NCI-H82 (cell line): ENCODE data around the gene PAF1.

Source experiments
- DNase-seq: peaks from one replicate; lab custom pipeline; 2025; lab: John Stamatoyannopoulos, UW

Gene PAF1

GRCh38 chr19:39405958-39406655 lies 15.2 kb upstream of the PAF1 start:
- DNase-seq, result peak; percentile 66

GRCh38 chr19:39405261-39405957 lies 14.5 kb upstream of the PAF1 start:
- DNase-seq, result no peak

- DNase-seq, result peak; percentile 99
Observed at GRCh38 chr19:39403331-39404312, 12.7 kb upstream of the PAF1 start.

GRCh38 chr19:39402346-39403300 lies 11.7 kb upstream of the PAF1 start:
- peak; percentile 82 for DNase-seq

DNA sequence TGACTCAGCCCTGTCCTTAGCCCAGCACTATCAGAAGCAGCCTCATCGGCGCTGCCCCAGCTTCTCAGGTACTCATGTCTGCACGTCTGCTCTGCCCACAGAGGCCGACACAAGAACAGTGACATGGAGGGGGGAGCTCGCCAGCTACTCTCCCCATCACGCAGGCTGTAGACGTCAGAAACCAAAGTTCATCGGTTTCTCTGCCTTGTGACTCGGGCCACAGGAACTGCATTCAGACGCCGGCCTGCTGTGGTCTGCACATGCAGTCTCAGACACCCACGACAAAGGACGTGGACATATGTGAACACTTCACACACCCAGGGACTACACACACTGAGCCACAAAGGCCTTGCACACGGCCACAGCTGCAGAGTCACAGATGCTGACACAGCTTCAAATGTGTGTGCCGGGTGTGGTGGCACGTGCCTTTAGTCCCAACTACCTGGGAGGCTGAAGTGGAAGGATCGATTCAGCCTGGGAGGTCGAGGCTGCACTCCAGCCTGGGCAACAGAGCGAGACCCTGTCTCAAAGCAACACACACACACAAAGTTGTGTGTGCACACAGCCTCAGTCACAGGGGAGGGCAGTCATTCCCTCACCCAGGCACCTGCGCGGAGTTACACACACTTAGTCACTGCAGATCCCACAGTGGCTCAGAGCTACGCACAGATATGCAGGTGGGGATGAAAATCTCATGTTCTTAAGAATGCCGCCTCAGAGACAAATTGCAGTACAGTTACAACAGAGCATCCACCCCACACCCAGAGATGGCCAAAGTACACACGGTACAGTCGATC lies 10.8 kb upstream of the PAF1 start:
- DNase-seq, result no peak

DNA sequence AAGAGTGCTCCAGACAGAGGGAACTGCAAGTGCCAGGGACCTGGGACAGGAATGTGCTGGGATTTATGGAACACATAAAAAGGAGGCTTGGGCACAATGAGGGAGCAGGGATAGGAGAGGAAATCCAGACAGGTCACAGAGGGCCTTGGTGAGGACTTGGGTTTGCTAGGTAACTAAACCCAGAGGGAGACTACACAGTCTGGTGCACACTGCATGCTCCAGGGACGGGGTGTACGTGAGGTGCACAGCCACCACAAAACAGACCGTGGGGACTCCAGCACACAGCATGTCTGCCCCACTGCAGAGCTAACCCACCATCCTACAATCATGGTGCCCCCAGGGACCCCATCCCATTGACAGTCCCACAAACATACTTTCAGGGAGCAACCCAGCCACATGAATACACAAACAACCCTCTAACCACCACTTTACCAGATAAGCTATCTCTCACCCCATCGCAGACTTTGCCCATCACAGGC lies 10.2 kb upstream of the PAF1 start:
- no peak for DNase-seq

DNA sequence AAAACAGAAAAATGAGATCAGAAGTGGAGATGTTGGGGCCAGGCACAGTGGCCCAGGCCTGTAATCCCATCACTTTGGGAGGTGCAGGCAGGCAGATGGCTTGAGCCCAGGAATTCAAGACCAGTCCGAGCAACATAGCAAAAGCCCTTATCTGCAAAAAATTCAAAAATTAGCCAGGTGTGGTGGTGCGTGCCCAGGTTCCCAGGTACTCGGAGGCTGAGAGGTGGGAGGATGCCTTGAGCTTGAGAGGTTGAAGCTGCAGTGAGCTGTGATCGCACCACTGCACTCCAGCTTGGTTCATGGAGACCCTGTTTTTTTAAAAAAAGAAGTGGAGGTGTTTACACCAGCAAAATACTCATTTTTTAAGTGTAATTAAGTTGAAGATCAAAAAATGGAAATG lies 9.2 kb upstream of the PAF1 start:
- DNase-seq, result no peak

GRCh38 chr19:39399668-39400050 lies 8.8 kb upstream of the PAF1 start:
- no peak for DNase-seq

- DNase-seq, result no peak
Observed at GRCh38 chr19:39398297-39398864, 7.5 kb upstream of the PAF1 start.

- DNase-seq, result peak; percentile 89
Observed at GRCh38 chr19:39397360-39398296, 6.7 kb upstream of the PAF1 start.

DNA sequence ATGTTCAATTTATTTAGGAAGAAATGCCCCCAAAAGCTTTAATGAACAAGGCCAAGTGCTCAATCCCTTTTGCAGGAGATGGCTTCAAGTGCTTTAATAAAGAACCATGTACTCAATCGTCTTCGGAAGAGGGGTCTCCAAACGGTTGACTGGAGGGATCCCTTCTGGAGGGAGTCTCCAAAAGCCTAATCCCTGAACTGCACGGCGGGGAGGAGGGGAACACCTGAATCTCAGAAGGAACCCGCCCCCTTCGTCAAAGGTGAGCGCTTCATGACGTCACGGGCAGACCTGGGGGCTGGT lies 505 bp downstream of the PAF1 start:
- no peak for DNase-seq

DNA sequence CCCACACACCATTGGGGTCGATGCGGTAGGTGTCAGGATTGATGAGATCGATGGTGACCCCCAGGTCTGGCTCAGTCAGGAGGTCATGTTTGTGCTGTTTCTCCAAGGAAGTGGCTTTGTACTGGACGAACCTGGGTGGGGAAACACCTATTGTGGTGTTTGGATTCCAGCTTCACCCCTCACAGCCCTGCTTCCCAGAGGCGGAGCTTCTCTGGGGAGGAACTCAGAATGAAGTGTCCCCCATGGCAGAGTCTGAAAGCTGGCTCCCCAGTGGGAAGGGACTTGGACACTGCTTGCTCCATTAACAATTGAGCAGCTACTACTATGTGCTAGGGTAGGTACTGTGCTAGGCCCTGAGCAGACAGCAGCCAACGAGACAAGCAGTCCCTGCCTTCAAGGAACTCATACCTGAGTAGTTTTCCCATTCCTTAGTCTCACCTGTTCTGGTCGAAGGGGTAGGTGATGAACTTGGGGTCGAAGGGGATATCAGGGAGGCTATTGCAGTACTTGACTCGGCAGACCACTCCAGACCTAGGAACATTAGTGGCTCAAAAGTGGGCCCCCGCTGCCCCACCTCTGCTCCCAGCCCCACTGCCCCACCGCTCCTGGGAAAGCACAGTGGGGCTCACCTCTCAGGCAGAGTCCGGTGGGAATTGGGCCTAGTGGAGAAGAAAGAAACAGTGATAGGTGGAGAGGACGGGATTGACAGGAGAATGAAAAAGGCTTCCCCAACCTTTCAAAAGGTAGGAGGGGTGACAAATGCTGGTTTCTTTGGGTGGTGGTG lies 1.1 kb downstream of the PAF1 start:
- peak; percentile 33 for DNase-seq

GRCh38 chr19:39388657-39389056 lies 2.2 kb downstream of the PAF1 start:
- DNase-seq, result no peak

DNA sequence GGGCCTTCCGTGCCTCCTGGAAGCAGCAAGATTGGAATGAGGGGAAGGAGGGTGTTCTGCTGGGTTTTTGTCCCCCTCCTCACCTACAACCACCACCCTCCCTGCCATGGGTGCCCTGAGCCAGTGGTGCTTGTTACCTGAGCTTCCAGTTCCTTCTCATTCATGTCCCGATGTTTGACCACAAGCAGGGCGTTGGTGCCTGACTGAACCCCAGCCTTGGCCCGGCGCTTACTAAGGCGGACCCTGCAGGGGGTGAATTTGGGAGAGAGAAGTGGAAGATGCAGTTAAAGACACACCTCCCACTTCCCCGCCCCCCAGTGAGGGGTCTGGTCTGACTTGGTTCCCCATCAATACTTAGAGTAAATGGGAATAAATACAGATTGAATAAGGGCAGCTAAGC lies 4.3 kb downstream of the PAF1 start:
- no peak for DNase-seq

- no peak for DNase-seq
Observed at GRCh38 chr19:39385629-39386411, 5.1 kb downstream of the PAF1 start.

- no peak for DNase-seq
Observed at GRCh38 chr19:39384839-39385568, 5.9 kb downstream of the PAF1 start.
